Endothelial cell (in vitro differentiated cells): ENCODE results near the gene DPEP1. TPM values are rescaled to one million over a fixed set of nuclear protein-coding genes. Genes with fewer than 3 reads are reported as not detected.

Experiments used
- DNase-seq: peaks from one replicate; pipeline ENCODE4 v3.0.0; 2021; ENCODE audit warnings: low spot score
- H3K27ac Mint-ChIP-seq: one replicate; pipeline ENCODE4 v1.8.0; 2021; ENCODE audit warnings: mixed read lengths, inconsistent platforms; ENCODE audit not compliant: unreplicated experiment
- H3K27me3 Mint-ChIP-seq: one replicate; pipeline ENCODE4 v1.8.0; 2021; ENCODE audit warnings: mild to moderate bottlenecking, moderate library complexity, mixed read lengths, inconsistent platforms; ENCODE audit not compliant: unreplicated experiment
- H3K36me3 Mint-ChIP-seq: one replicate; pipeline ENCODE4 v1.8.0; 2021; ENCODE audit warnings: mild to moderate bottlenecking, low read depth, mixed read lengths, inconsistent platforms; ENCODE audit not compliant: unreplicated experiment
- H3K4me1 Mint-ChIP-seq: one replicate; pipeline ENCODE4 v1.8.0; 2021; ENCODE audit warnings: mild to moderate bottlenecking, mixed read lengths, inconsistent platforms; ENCODE audit not compliant: unreplicated experiment
- H3K4me3 Mint-ChIP-seq: one replicate; pipeline ENCODE4 v1.8.0; 2021; ENCODE audit warnings: mild to moderate bottlenecking, mixed read lengths, inconsistent platforms; ENCODE audit not compliant: unreplicated experiment
- H3K9me3 Mint-ChIP-seq: one replicate; pipeline ENCODE4 v1.8.0; 2021; ENCODE audit warnings: mixed read lengths, inconsistent platforms; ENCODE audit not compliant: unreplicated experiment
- CTCF ChIP-seq: fragments of 200-600 bp; sonication (generic); IDR thresholded peaks from one replicate; pipeline ENCODE4 v1.5.0; 2021; ENCODE audit warnings: antibody characterized with exemption; ENCODE audit not compliant: unreplicated experiment
- total RNA-seq: library from RNA; stranded (reverse); fragmentation: NEBNext Ultra II Directional; extraction: Animal tissue kit (Norgen Biotek cat#: 25700); gene quantifications from one replicate; pipeline ENCODE4 v1.2.1, GENCODE V29; 2021; ENCODE audit not compliant: unreplicated experiment

The DPEP1 gene
- total RNA-seq, 1 donor from 2014 or later: 118 TPM

DNA sequence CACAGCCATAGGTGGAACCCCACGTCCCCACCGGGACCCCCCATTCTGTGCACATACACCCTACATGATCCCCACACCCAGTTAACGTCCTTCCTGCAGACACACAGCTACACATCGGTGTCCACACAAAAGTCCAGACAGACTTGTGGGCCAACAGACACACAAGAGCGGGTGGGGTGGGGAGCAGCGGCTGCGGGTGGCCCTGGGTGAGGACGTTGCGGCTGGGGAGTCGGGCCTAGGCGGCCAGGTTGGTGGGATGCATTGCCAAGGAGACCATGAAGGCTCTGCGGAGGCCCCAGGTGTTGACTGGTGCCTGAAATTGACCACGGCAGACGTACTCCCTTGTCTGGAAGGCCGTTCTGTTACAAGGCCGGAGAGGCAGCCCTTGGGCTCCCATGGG, 8.7 kb upstream of the DPEP1 start:
- no peak for DNase-seq
- Mint-ChIP-seq H3K4me1 (peaks cover 11% of the 10 kb centered on the region), H3K9me3 (no peaks in the 10 kb centered on the region), H3K4me3 (no peak overlapping the region), H3K36me3 (no peaks in the 10 kb centered on the region), H3K27me3 (no peaks in the 10 kb centered on the region), H3K27ac (no peak overlapping the region)
- no peak for TF ChIP-seq CTCF

DNA sequence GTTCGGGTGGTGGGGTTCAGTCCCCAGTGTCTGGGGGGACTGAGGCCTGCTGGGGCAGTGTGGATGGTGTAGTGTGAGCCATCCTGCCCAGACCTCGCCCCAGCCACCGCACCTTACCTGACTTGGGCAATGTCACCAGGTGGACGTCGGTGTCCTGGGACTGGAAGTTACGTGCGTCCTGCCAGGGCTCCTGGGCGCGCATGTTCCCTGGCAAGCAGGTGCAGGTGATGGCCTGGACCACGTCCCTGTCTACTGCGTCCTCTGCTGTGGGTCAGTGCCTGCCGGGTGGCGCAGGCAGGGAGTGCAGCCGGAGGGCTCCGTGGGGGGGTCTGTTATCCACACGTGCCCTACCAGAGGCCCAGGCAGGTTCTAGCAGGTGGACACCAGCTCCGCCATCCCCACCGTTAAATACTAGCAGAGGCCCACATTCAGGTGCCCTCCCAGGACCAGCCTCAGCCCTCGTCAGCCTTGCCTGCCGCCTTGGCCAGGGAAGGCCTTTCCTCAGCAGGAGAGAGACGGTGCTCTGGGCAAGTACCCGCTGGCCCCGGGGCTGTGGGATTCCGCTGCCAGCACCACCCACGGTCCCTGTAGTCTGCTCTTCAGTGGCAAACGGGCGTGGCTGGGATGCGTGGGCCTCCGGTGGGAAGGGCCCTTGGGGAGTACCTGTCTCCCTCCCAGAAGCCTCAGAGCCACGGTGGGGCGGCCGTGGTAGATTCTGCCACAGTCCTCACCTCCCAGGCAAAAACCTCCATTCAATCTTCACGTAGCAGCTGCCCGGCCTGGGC, 8.1 kb upstream of the DPEP1 start:
- Mint-ChIP-seq H3K36me3 (no peaks in the 10 kb centered on the region), H3K27me3 (no peaks in the 10 kb centered on the region), H3K4me3 (no peak overlapping the region), H3K9me3 (no peaks in the 10 kb centered on the region), H3K4me1 (peaks cover 11% of the 10 kb centered on the region), H3K27ac (no peak overlapping the region)
- TF ChIP-seq CTCF: no peak
- DNase-seq: no peak

DNA sequence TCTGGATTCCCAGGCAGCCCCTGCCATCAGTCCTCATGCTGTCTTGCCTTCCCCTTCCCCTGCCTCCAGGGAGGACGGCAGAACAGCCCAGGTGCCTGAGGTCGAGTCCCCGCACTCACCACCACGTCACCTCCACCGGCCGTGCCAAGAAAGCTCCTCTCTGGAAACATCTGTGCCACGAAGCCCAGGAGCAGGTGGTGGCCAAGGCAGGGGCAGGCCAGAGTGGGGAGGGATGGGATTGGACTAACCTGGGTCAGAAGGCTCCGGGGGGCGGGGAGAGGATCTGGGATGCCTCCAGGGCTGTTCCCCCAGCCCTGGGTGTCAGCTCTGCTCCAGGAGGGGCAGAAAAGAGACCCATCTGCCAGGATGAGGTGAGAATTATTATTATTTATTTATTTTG, 7.4 kb upstream of the DPEP1 start:
- Mint-ChIP-seq H3K27ac (no peak overlapping the region), H3K4me3 (no peak overlapping the region), H3K36me3 (no peaks in the 10 kb centered on the region), H3K4me1 (peaks cover 11% of the 10 kb centered on the region), H3K27me3 (no peaks in the 10 kb centered on the region), H3K9me3 (no peaks in the 10 kb centered on the region)
- no peak for TF ChIP-seq CTCF
- no peak for DNase-seq

- TF ChIP-seq CTCF: no peak
- H3K27me3 Mint-ChIP-seq: peaks cover 2% of the 10 kb centered on the region
- no peak overlapping the region for H3K4me3 Mint-ChIP-seq
- peaks cover 20% of the 10 kb centered on the region for H3K4me1 Mint-ChIP-seq
- no peaks in the 10 kb centered on the region for H3K9me3 Mint-ChIP-seq
- H3K36me3 Mint-ChIP-seq: peaks cover under 1% of the 10 kb centered on the region
- no peak for DNase-seq
- H3K27ac Mint-ChIP-seq: no peak overlapping the region
Measured at GRCh38 chr16:89607453-89607852, 6.0 kb upstream of the DPEP1 start.

DNA sequence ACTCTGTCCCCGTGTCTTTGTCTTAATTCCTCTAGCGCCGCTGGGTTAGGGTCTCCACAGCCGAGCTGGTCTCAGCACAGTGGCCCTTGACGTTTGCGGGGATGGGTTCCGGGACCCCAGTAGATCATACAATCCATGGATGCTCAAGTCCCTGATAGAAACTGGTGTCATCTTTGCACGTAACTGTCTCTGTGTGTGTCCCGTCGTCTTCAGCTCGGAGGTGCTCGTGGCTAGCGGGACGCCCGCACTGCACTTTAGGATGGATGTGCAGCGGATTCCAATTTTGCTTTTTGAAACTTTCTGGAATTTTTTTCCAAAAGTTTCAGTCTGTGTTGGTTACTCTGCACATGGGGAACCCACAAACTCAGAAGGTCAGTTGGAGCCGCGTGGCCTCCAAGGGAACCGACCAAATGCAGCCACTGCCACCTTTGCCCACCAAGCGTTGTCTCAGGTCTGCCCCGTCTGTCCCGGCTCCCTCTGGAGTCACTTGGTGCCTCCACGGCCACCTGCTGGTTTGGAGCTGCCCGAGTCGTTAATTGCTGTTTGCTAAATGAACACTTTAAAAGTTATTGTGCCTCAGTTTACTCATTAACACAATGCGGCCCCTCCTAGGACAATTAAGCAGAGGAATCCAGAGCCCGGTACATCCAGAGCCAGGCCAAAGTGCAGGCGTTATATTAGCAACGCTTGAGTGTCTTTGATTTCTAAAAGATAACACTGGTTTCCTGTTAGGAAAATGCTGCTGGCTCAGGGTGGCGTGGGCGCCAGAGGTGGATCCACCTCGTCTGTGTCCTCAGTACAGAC, 5.3 kb upstream of the DPEP1 start:
- Mint-ChIP-seq H3K4me1 (peaks cover 23% of the 10 kb centered on the region), H3K9me3 (no peaks in the 10 kb centered on the region), H3K36me3 (peaks cover 8% of the 10 kb centered on the region), H3K4me3 (no peak overlapping the region), H3K27me3 (peaks cover 6% of the 10 kb centered on the region), H3K27ac (no peak overlapping the region)
- no peak for TF ChIP-seq CTCF
- DNase-seq: no peak
